WTC11 (cell line): ENCODE data around the gene MRTFB. TPM values are rescaled to one million over a fixed set of nuclear protein-coding genes. Genes with fewer than 3 reads are reported as not detected.
A peak's percentile ranks its signal among the peaks of the same experiment; 100 is the strongest.

Source experiments
- ATAC-seq: fragments of 200-7000 bp; cut with Tn5 transposase; 2 replicates; pipeline ENCODE4 v1.10.0; 2021; ENCODE audit warnings: mild to moderate bottlenecking, moderate library complexity
- CTCF ChIA-PET: fragments of 300-600 bp; sonication (Branson Sonifier 250); formaldehyde crosslinking; loops from one replicate; lab custom pipeline; 2021; ENCODE audit warnings: antibody characterized with exemption; lab: Charles Lee
- POLR2A ChIA-PET: fragments of 350-600 bp; sonication (Branson Sonifier 250); formaldehyde crosslinking; loops from one replicate; lab custom pipeline; 2021; ENCODE audit warnings: antibody characterized with exemption; lab: Charles Lee
- DNase-seq: peaks from one replicate; pipeline ENCODE4 v3.0.0; 2021; ENCODE audit warnings: low spot score
- H3K27ac Mint-ChIP-seq: 2 replicates; pipeline ENCODE4 v1.8.0; 2021; ENCODE audit warnings: mixed read lengths
- H3K27me3 Mint-ChIP-seq: 2 replicates; pipeline ENCODE4 v1.8.0; 2021; ENCODE audit warnings: low read depth, mild to moderate bottlenecking, moderate library complexity, mixed read lengths
- H3K36me3 Mint-ChIP-seq: 2 replicates; pipeline ENCODE4 v1.8.0; 2021; ENCODE audit warnings: mixed read lengths
- H3K4me1 Mint-ChIP-seq: 2 replicates; pipeline ENCODE4 v1.8.0; 2022; ENCODE audit warnings: mixed read lengths
- H3K4me3 Mint-ChIP-seq: 2 replicates; pipeline ENCODE4 v1.8.0; 2021; ENCODE audit warnings: mild to moderate bottlenecking, moderate library complexity, mixed read lengths
- H3K9me3 Mint-ChIP-seq: 2 replicates; pipeline ENCODE4 v1.8.0; 2021; ENCODE audit warnings: mixed read lengths
- IRF2 ChIP-seq: sonication (generic); formaldehyde crosslinking; IDR thresholded peaks from 2 replicates; pipeline ENCODE4 v1.8.0; 2022; ENCODE audit warnings: low read depth, missing genetic modification reagents, borderline replicate concordance
- MXD4 ChIP-seq: fragments of 250-450 bp; sonication (Bioruptor Pico); IDR thresholded peaks from 2 replicates; pipeline ENCODE4 v1.8.0; 2021; ENCODE audit warnings: mild to moderate bottlenecking, moderate library complexity, borderline replicate concordance
- NR2C2 ChIP-seq: sonication (generic); formaldehyde crosslinking; IDR thresholded peaks from 2 replicates; pipeline ENCODE4 v1.8.0; 2022; ENCODE audit warnings: mild to moderate bottlenecking, missing genetic modification reagents
- SMAD3 ChIP-seq: sonication (generic); formaldehyde crosslinking; IDR thresholded peaks from 2 replicates; pipeline ENCODE4 v1.8.0; 2022; ENCODE audit warnings: missing genetic modification reagents, mild to moderate bottlenecking, borderline replicate concordance
- SOX15 ChIP-seq: fragments of 250-450 bp; sonication (Bioruptor Pico); IDR thresholded peaks from 2 replicates; pipeline ENCODE4 v1.9.0; 2021; ENCODE audit warnings: mild to moderate bottlenecking
- TP53 ChIP-seq: sonication (generic); formaldehyde crosslinking; IDR thresholded peaks from 2 replicates; pipeline ENCODE4 v1.8.1; 2023; ENCODE audit warnings: mild to moderate bottlenecking, missing genetic modification reagents
- ZNF121 ChIP-seq: sonication (generic); formaldehyde crosslinking; IDR thresholded peaks from 2 replicates; pipeline ENCODE4 v1.8.0; 2023; ENCODE audit warnings: missing genetic modification reagents
- ZNF219 ChIP-seq: sonication (generic); formaldehyde crosslinking; IDR thresholded peaks from 2 replicates; pipeline ENCODE4 v1.8.0; 2023; ENCODE audit warnings: missing genetic modification reagents, mild to moderate bottlenecking, borderline replicate concordance
- ZNF232 ChIP-seq: sonication (generic); formaldehyde crosslinking; IDR thresholded peaks from 2 replicates; pipeline ENCODE4 v1.8.0; 2022; ENCODE audit warnings: mild to moderate bottlenecking, missing genetic modification reagents
- total RNA-seq: library from RNA; stranded (reverse); gene quantifications from 3 replicates; pipeline ENCODE4 v1.2.3, GENCODE V29; 2021
- TF ChIP-seq, protein P1 (sequence below): fragments of 200-600 bp; IDR thresholded peaks from 2 replicates; pipeline ENCODE4 v1.8.0; 2022; ENCODE audit warnings: antibody characterized with exemption
- TF ChIP-seq, protein P2 (sequence below): sonication (generic); formaldehyde crosslinking; IDR thresholded peaks from 2 replicates; pipeline ENCODE4 v1.8.1; 2023; ENCODE audit warnings: mild to moderate bottlenecking, missing genetic modification reagents
- TF ChIP-seq, protein P3 (sequence below): sonication (generic); formaldehyde crosslinking; IDR thresholded peaks from 2 replicates; pipeline ENCODE4 v1.8.1; 2023; ENCODE audit warnings: mild to moderate bottlenecking, missing genetic modification reagents, moderate library complexity
- TF ChIP-seq, protein P4 (sequence below): sonication (generic); formaldehyde crosslinking; IDR thresholded peaks from 2 replicates; pipeline ENCODE4 v1.8.0; 2022; ENCODE audit warnings: mild to moderate bottlenecking, missing genetic modification reagents
- TF ChIP-seq, protein P5 (sequence below): fragments of 250-450 bp; sonication (Bioruptor Pico); IDR thresholded peaks from 2 replicates; pipeline ENCODE4 v2.1.2; 2022; ENCODE audit warnings: mild to moderate bottlenecking, moderate library complexity
- TF ChIP-seq, protein P6 (sequence below): sonication (generic); formaldehyde crosslinking; conservative IDR thresholded peaks from 2 replicates; pipeline ENCODE4 v1.8.1; 2023; ENCODE audit warnings: mild to moderate bottlenecking, low read depth, missing genetic modification reagents, moderate library complexity
- TF ChIP-seq, protein P7 (sequence below): fragments of 250-450 bp; sonication (Bioruptor Pico); IDR thresholded peaks from 2 replicates; pipeline ENCODE4 v1.9.0; 2021; ENCODE audit warnings: mild to moderate bottlenecking, borderline replicate concordance

The MRTFB gene
- total RNA-seq, 1 experiment from 2014 or later: 30.8 TPM

DNA sequence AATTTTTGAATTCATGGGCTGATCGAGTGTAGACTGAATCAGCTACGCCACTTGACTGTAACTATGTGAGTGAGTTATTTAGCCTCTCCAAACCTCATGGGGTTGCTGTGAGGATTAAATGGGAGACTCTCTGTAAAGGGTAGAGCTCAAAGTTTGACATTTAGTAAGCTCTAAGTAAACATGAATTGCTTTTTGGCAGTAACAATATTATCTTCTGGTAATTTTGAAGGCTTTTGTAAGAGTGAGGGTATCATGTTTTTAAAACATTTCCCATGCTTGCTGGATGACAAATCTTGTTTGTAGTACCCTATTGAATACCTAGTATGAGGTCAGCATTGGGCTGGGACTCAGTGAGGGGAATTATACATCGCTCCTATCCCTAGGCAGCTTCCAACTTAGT, 35.3 kb downstream of the MRTFB start:
- H3K27me3 Mint-ChIP-seq: no peaks in the 10 kb centered on the region
- H3K9me3 Mint-ChIP-seq: no peaks in the 10 kb centered on the region
- TF ChIP-seq, protein P1, sequence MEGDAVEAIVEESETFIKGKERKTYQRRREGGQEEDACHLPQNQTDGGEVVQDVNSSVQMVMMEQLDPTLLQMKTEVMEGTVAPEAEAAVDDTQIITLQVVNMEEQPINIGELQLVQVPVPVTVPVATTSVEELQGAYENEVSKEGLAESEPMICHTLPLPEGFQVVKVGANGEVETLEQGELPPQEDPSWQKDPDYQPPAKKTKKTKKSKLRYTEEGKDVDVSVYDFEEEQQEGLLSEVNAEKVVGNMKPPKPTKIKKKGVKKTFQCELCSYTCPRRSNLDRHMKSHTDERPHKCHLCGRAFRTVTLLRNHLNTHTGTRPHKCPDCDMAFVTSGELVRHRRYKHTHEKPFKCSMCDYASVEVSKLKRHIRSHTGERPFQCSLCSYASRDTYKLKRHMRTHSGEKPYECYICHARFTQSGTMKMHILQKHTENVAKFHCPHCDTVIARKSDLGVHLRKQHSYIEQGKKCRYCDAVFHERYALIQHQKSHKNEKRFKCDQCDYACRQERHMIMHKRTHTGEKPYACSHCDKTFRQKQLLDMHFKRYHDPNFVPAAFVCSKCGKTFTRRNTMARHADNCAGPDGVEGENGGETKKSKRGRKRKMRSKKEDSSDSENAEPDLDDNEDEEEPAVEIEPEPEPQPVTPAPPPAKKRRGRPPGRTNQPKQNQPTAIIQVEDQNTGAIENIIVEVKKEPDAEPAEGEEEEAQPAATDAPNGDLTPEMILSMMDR: no peak
- TF ChIP-seq ZNF121: no peak
- TF ChIP-seq, protein P2, sequence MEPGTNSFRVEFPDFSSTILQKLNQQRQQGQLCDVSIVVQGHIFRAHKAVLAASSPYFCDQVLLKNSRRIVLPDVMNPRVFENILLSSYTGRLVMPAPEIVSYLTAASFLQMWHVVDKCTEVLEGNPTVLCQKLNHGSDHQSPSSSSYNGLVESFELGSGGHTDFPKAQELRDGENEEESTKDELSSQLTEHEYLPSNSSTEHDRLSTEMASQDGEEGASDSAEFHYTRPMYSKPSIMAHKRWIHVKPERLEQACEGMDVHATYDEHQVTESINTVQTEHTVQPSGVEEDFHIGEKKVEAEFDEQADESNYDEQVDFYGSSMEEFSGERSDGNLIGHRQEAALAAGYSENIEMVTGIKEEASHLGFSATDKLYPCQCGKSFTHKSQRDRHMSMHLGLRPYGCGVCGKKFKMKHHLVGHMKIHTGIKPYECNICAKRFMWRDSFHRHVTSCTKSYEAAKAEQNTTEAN (CRISPR knock-in tag): no peak
- TF ChIP-seq SOX15 (CRISPR knock-in tag): no peak
- TF ChIP-seq TP53 (CRISPR knock-in tag): no peak
- TF ChIP-seq, protein P3, sequence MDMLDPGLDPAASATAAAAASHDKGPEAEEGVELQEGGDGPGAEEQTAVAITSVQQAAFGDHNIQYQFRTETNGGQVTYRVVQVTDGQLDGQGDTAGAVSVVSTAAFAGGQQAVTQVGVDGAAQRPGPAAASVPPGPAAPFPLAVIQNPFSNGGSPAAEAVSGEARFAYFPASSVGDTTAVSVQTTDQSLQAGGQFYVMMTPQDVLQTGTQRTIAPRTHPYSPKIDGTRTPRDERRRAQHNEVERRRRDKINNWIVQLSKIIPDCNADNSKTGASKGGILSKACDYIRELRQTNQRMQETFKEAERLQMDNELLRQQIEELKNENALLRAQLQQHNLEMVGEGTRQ (CRISPR knock-in tag): no peak
- TF ChIP-seq NR2C2 (CRISPR knock-in tag): no peak
- TF ChIP-seq IRF2 (CRISPR knock-in tag): no peak
- TF ChIP-seq, protein P4, sequence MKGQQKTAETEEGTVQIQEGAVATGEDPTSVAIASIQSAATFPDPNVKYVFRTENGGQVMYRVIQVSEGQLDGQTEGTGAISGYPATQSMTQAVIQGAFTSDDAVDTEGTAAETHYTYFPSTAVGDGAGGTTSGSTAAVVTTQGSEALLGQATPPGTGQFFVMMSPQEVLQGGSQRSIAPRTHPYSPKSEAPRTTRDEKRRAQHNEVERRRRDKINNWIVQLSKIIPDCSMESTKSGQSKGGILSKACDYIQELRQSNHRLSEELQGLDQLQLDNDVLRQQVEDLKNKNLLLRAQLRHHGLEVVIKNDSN (CRISPR knock-in tag): no peak
- TF ChIP-seq, protein P5, sequence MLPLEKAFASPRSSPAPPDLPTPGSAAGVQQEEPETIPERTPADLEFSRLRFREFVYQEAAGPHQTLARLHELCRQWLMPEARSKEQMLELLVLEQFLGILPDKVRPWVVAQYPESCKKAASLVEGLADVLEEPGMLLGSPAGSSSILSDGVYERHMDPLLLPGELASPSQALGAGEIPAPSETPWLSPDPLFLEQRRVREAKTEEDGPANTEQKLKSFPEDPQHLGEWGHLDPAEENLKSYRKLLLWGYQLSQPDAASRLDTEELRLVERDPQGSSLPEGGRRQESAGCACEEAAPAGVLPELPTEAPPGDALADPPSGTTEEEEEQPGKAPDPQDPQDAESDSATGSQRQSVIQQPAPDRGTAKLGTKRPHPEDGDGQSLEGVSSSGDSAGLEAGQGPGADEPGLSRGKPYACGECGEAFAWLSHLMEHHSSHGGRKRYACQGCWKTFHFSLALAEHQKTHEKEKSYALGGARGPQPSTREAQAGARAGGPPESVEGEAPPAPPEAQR (CRISPR knock-in tag): no peak
- no peak for TF ChIP-seq ZNF219
- no peak for TF ChIP-seq MXD4
- TF ChIP-seq, protein P6, sequence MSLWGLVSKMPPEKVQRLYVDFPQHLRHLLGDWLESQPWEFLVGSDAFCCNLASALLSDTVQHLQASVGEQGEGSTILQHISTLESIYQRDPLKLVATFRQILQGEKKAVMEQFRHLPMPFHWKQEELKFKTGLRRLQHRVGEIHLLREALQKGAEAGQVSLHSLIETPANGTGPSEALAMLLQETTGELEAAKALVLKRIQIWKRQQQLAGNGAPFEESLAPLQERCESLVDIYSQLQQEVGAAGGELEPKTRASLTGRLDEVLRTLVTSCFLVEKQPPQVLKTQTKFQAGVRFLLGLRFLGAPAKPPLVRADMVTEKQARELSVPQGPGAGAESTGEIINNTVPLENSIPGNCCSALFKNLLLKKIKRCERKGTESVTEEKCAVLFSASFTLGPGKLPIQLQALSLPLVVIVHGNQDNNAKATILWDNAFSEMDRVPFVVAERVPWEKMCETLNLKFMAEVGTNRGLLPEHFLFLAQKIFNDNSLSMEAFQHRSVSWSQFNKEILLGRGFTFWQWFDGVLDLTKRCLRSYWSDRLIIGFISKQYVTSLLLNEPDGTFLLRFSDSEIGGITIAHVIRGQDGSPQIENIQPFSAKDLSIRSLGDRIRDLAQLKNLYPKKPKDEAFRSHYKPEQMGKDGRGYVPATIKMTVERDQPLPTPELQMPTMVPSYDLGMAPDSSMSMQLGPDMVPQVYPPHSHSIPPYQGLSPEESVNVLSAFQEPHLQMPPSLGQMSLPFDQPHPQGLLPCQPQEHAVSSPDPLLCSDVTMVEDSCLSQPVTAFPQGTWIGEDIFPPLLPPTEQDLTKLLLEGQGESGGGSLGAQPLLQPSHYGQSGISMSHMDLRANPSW (CRISPR knock-in tag): no peak
- no peak for TF ChIP-seq SMAD3
- H3K27ac Mint-ChIP-seq: peak overlapping the region; percentile 24; the same call in 1 of the 2 replicates
- H3K4me3 Mint-ChIP-seq: no peak overlapping the region
- CTCF ChIA-PET: interaction anchor here (1.2 kb wide), 1 partner anchor 80 kb away, joined by 3 read pairs; no protein-coding TSS in a partner anchor
- no peak for ATAC-seq
- no peak for DNase-seq
- H3K4me1 Mint-ChIP-seq: peaks cover 40% of the 10 kb centered on the region
- POLR2A ChIA-PET: no interaction called here
- H3K36me3 Mint-ChIP-seq: no peaks in the 10 kb centered on the region

DNA sequence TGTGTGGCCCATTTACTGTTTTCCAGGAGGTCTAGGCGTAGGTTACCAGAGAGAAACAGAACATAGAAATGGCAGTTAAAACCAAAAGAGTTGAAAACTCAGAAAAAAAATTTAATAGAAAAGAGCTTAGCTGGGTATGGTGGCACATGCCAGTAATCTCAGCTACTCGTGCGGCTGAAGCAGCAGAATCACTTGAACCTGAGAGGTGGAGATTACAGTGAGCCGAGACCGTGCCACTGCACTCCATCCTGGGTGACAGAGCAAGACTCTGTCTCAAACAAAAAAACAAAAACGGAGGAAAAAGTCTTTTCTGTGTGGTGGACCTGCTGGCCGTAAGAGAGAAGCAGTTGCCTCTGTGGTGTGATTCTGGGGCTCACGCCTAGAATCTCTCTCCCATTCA, 35.8 kb downstream of the MRTFB start:
- Mint-ChIP-seq H3K4me1 (peaks cover 38% of the 10 kb centered on the region), H3K9me3 (no peaks in the 10 kb centered on the region)
- POLR2A ChIA-PET: no interaction called here

More for the DNA sequence above, 35.8 kb downstream of the MRTFB start:
- H3K27me3 Mint-ChIP-seq: no peaks in the 10 kb centered on the region
- no peak for ATAC-seq
- CTCF ChIA-PET: no interaction called here
- TF ChIP-seq ZNF232 (CRISPR knock-in tag) (no peak), ZNF121 (no peak)
- TF ChIP-seq, protein P7, sequence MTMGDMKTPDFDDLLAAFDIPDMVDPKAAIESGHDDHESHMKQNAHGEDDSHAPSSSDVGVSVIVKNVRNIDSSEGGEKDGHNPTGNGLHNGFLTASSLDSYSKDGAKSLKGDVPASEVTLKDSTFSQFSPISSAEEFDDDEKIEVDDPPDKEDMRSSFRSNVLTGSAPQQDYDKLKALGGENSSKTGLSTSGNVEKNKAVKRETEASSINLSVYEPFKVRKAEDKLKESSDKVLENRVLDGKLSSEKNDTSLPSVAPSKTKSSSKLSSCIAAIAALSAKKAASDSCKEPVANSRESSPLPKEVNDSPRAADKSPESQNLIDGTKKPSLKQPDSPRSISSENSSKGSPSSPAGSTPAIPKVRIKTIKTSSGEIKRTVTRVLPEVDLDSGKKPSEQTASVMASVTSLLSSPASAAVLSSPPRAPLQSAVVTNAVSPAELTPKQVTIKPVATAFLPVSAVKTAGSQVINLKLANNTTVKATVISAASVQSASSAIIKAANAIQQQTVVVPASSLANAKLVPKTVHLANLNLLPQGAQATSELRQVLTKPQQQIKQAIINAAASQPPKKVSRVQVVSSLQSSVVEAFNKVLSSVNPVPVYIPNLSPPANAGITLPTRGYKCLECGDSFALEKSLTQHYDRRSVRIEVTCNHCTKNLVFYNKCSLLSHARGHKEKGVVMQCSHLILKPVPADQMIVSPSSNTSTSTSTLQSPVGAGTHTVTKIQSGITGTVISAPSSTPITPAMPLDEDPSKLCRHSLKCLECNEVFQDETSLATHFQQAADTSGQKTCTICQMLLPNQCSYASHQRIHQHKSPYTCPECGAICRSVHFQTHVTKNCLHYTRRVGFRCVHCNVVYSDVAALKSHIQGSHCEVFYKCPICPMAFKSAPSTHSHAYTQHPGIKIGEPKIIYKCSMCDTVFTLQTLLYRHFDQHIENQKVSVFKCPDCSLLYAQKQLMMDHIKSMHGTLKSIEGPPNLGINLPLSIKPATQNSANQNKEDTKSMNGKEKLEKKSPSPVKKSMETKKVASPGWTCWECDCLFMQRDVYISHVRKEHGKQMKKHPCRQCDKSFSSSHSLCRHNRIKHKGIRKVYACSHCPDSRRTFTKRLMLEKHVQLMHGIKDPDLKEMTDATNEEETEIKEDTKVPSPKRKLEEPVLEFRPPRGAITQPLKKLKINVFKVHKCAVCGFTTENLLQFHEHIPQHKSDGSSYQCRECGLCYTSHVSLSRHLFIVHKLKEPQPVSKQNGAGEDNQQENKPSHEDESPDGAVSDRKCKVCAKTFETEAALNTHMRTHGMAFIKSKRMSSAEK (CRISPR knock-in tag): no peak
- TF ChIP-seq, all 79 proteins: peak for 0
- H3K4me3 Mint-ChIP-seq: no peak overlapping the region
- H3K27ac Mint-ChIP-seq: no peak overlapping the region
- no peak for DNase-seq
- H3K36me3 Mint-ChIP-seq: no peaks in the 10 kb centered on the region
